Adipocyte (in vitro differentiated cells): ENCODE data around the gene SAP30BP.

Source experiments
- DNase-seq: peaks from one replicate; pipeline ENCODE4 v3.0.0-alpha.2; 2015; ENCODE audit warnings: low read depth
- H3K27me3 ChIP-seq: replicated peaks from 2 replicates; pipeline ENCODE4 v1.7.0; 2013; ENCODE audit warnings: mild to moderate bottlenecking, low read length, moderate library complexity; ENCODE audit not compliant: control insufficient read depth, insufficient read depth
- H3K36me3 ChIP-seq: 2 replicates; pipeline ENCODE4 v1.7.0; 2013; ENCODE audit warnings: low read length, mild to moderate bottlenecking, moderate library complexity; ENCODE audit not compliant: control insufficient read depth, insufficient read depth, severe bottlenecking
- H3K4me1 ChIP-seq: 2 replicates; pipeline ENCODE4 v1.7.0; 2013; ENCODE audit warnings: mild to moderate bottlenecking, low read length, moderate library complexity; ENCODE audit not compliant: control insufficient read depth, insufficient read depth
- H3K4me3 ChIP-seq: 2 replicates; pipeline ENCODE4 v1.7.0; 2013; ENCODE audit warnings: mild to moderate bottlenecking, low read length, moderate library complexity
- H3K9ac ChIP-seq: 2 replicates; pipeline ENCODE4 v1.7.0; 2013; ENCODE audit warnings: mild to moderate bottlenecking, low read length, moderate library complexity
- H3K9me3 ChIP-seq: 2 replicates; pipeline ENCODE4 v1.7.0; 2013; ENCODE audit warnings: mild to moderate bottlenecking, low read length, moderate library complexity; ENCODE audit not compliant: control insufficient read depth

Gene SAP30BP

GRCh38 chr17:75666959-75667790 lies at the start of gene SAP30BP, which contains the start of gene RECQL5:
SAP30BP (plus strand) TSS chr17:75667338; CDS start chr17:75667373, 35 bp downstream.
RECQL5 (minus strand) TSS chr17:75667154; CDS start chr17:75666557, 597 bp downstream.
- peaks cover 43% of the 10 kb centered on the region for H3K36me3 ChIP-seq
- DNase-seq = peak; percentile 100
- no peaks in the 10 kb centered on the region for H3K27me3 ChIP-seq
- peak within 1 kb of the TSS; percentile 100 for H3K4me3 ChIP-seq
- H3K4me1 ChIP-seq = peaks cover 19% of the 10 kb centered on the region
- H3K9ac ChIP-seq = peak within 1 kb of the TSS; percentile 96
- no peaks in the 10 kb centered on the region for H3K9me3 ChIP-seq

- Histone ChIP-seq H3K9ac (no peak overlapping the region), H3K36me3 (no peaks in the 10 kb centered on the region), H3K4me3 (no peak overlapping the region), H3K4me1 (no peaks in the 10 kb centered on the region), H3K27me3 (peaks cover 16% of the 10 kb centered on the region), H3K9me3 (no peaks in the 10 kb centered on the region)
- no peak for DNase-seq
Measured at GRCh38 chr17:75617675-75618074, 49.5 kb upstream of the SAP30BP start.

- Histone ChIP-seq H3K36me3 (no peaks in the 10 kb centered on the region), H3K4me1 (no peaks in the 10 kb centered on the region), H3K9me3 (no peaks in the 10 kb centered on the region), H3K9ac (no peak overlapping the region), H3K27me3 (peaks cover 18% of the 10 kb centered on the region), H3K4me3 (no peak overlapping the region)
- DNase-seq = peak; percentile 46
Measured at GRCh38 chr17:75619506-75620431, 47.4 kb upstream of the SAP30BP start.

- Histone ChIP-seq H3K4me1 (no peaks in the 10 kb centered on the region), H3K9ac (no peak overlapping the region), H3K27me3 (peaks cover 18% of the 10 kb centered on the region), H3K36me3 (no peaks in the 10 kb centered on the region), H3K4me3 (no peak overlapping the region), H3K9me3 (no peaks in the 10 kb centered on the region)
- DNase-seq = no peak
Measured at GRCh38 chr17:75621489-75621888, 45.6 kb upstream of the SAP30BP start.

GRCh38 chr17:75622076-75622475 lies 45.1 kb upstream of the SAP30BP start:
- Histone ChIP-seq H3K4me3 (no peak overlapping the region), H3K4me1 (no peaks in the 10 kb centered on the region), H3K27me3 (peaks cover 18% of the 10 kb centered on the region), H3K36me3 (no peaks in the 10 kb centered on the region), H3K9me3 (no peaks in the 10 kb centered on the region), H3K9ac (no peak overlapping the region)
- DNase-seq = no peak

- no peak overlapping the region for H3K9ac ChIP-seq
- H3K9me3 ChIP-seq = no peaks in the 10 kb centered on the region
- peaks cover 13% of the 10 kb centered on the region for H3K27me3 ChIP-seq
- no peaks in the 10 kb centered on the region for H3K36me3 ChIP-seq
- no peaks in the 10 kb centered on the region for H3K4me1 ChIP-seq
- no peak for DNase-seq
- H3K4me3 ChIP-seq = no peak overlapping the region
Measured at GRCh38 chr17:75622771-75623273, 44.3 kb upstream of the SAP30BP start.

GRCh38 chr17:75623386-75623785 lies 43.8 kb upstream of the SAP30BP start:
- DNase-seq = no peak
- no peaks in the 10 kb centered on the region for H3K36me3 ChIP-seq
- H3K4me3 ChIP-seq = no peak overlapping the region
- no peaks in the 10 kb centered on the region for H3K4me1 ChIP-seq
- no peaks in the 10 kb centered on the region for H3K9me3 ChIP-seq
- no peak overlapping the region for H3K9ac ChIP-seq
- peaks cover 11% of the 10 kb centered on the region for H3K27me3 ChIP-seq

GRCh38 chr17:75624021-75624420 lies 43.1 kb upstream of the SAP30BP start:
- Histone ChIP-seq H3K27me3 (peaks cover 8% of the 10 kb centered on the region), H3K4me3 (no peak overlapping the region), H3K9ac (no peak overlapping the region), H3K4me1 (no peaks in the 10 kb centered on the region), H3K9me3 (no peaks in the 10 kb centered on the region), H3K36me3 (no peaks in the 10 kb centered on the region)
- DNase-seq = no peak

- H3K4me3 ChIP-seq = no peak overlapping the region
- no peaks in the 10 kb centered on the region for H3K36me3 ChIP-seq
- no peak overlapping the region for H3K9ac ChIP-seq
- peaks cover 5% of the 10 kb centered on the region for H3K27me3 ChIP-seq
- no peaks in the 10 kb centered on the region for H3K4me1 ChIP-seq
- no peak for DNase-seq
- H3K9me3 ChIP-seq = no peaks in the 10 kb centered on the region
Measured at GRCh38 chr17:75624714-75625345, 42.3 kb upstream of the SAP30BP start.

- peak; percentile 40 for DNase-seq
- H3K4me1 ChIP-seq = no peaks in the 10 kb centered on the region
- H3K9ac ChIP-seq = no peak overlapping the region
- peaks cover 1% of the 10 kb centered on the region for H3K36me3 ChIP-seq
- peaks cover 5% of the 10 kb centered on the region for H3K27me3 ChIP-seq
- H3K4me3 ChIP-seq = no peak overlapping the region
- H3K9me3 ChIP-seq = no peaks in the 10 kb centered on the region
Measured at GRCh38 chr17:75625813-75626486, 41.2 kb upstream of the SAP30BP start.
